ENCODE measurements around the gene DRC1.

The DRC1 gene

GRCh38 chr2:26483957-26484565, 82.3 kb downstream of the DRC1 start:
- H3K36me3 ChIP-seq (ENCODE audit: insufficient read depth, low read length) = no peaks in the 10 kb centered on the region
- no peaks in the 10 kb centered on the region for H3K9me3 ChIP-seq (ENCODE audit: low read depth, low read length)
- H3K27ac ChIP-seq = no peak overlapping the region
- no peak overlapping the region for H3K4me3 ChIP-seq
- no peak overlapping the region for H3K9ac ChIP-seq (ENCODE audit: insufficient read length)
- no peak for TF ChIP-seq EZH2 (IDR thresholded peaks at IDR 0.05)
- DNase-seq (ENCODE audit: low read depth, low spot score) = no peak

GRCh38 chr2:26484579-26484978, 82.9 kb downstream of the DRC1 start:
- H3K4me3 ChIP-seq = no peak overlapping the region
- no peak for DNase-seq (ENCODE audit: low read depth, low spot score)
- H3K9ac ChIP-seq (ENCODE audit: insufficient read length) = no peak overlapping the region
- H3K36me3 ChIP-seq (ENCODE audit: insufficient read depth, low read length) = no peaks in the 10 kb centered on the region
- TF ChIP-seq POLR2AphosphoS5 (IDR thresholded peaks at IDR 0.05; ENCODE audit: borderline replicate concordance, low read depth, low read length) (no peak), FOXP2 (optimal IDR thresholded peaks at IDR 0.05; ENCODE audit: control extremely low read depth, extremely low read length, insufficient read depth) (no peak)
- no peaks in the 10 kb centered on the region for H3K9me3 ChIP-seq (ENCODE audit: low read depth, low read length)
- no peak overlapping the region for H3K27ac ChIP-seq

- Histone ChIP-seq H3K36me3 (ENCODE audit: insufficient read depth, low read length) (no peaks in the 10 kb centered on the region), H3K9me3 (ENCODE audit: low read depth, low read length) (no peaks in the 10 kb centered on the region), H3K4me3 (no peak overlapping the region), H3K9ac (ENCODE audit: insufficient read length) (no peak overlapping the region), H3K27ac (no peak overlapping the region)
- DNase-seq (ENCODE audit: low read depth, low spot score) = no peak
- TF ChIP-seq POLR2AphosphoS5 (IDR thresholded peaks at IDR 0.05; ENCODE audit: borderline replicate concordance, low read depth, low read length) = no peak
- TF ChIP-seq FOXP2 (optimal IDR thresholded peaks at IDR 0.05; ENCODE audit: control extremely low read depth, extremely low read length, insufficient read depth) = no peak
- no peak for TF ChIP-seq EZH2 (IDR thresholded peaks at IDR 0.05)
Measured at GRCh38 chr2:26485099-26485498, 83.4 kb downstream of the DRC1 start.

GRCh38 chr2:26485725-26486418, 84.2 kb downstream of the DRC1 start:
- Histone ChIP-seq H3K9me3 (ENCODE audit: low read depth, low read length) (no peaks in the 10 kb centered on the region), H3K9ac (ENCODE audit: insufficient read length) (no peak overlapping the region), H3K4me3 (no peak overlapping the region), H3K36me3 (ENCODE audit: insufficient read depth, low read length) (no peaks in the 10 kb centered on the region), H3K27ac (no peak overlapping the region)
- TF ChIP-seq FOXP2 (optimal IDR thresholded peaks at IDR 0.05; ENCODE audit: control extremely low read depth, extremely low read length, insufficient read depth) = no peak
- TF ChIP-seq EZH2 (IDR thresholded peaks at IDR 0.05) = no peak
- DNase-seq (ENCODE audit: low read depth, low spot score) = no peak

- no peak overlapping the region for H3K9ac ChIP-seq (ENCODE audit: insufficient read length)
- H3K9me3 ChIP-seq (ENCODE audit: low read depth, low read length) = no peaks in the 10 kb centered on the region
- TF ChIP-seq FOXP2 (optimal IDR thresholded peaks at IDR 0.05; ENCODE audit: control extremely low read depth, extremely low read length, insufficient read depth) = no peak
- no peak for TF ChIP-seq EZH2 (IDR thresholded peaks at IDR 0.05)
- no peak overlapping the region for H3K27ac ChIP-seq
- H3K4me3 ChIP-seq = no peak overlapping the region
- DNase-seq (ENCODE audit: low read depth, low spot score) = no peak
- no peaks in the 10 kb centered on the region for H3K36me3 ChIP-seq (ENCODE audit: insufficient read depth, low read length)
Measured at GRCh38 chr2:26486789-26487188, 85.1 kb downstream of the DRC1 start.

DNA sequence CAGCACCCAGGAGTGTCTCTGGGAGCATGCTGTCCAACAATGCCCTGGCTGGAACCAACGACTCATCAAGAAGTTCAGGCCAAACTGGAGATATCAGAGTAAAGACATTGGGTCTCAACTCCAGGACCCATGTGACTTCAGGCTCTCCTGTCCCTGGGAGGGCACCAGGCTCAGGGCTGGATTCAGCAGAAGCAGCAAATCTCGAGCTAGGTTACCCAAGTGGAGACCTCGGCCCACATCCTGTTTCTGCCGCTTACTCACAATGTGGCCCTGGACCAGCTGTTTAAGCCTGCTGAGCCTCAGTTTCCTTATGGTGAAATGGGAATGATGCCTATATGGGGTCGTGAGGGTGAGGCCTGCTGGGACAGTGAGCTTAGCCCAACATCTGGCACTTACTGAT, 85.5 kb downstream of the DRC1 start:
- Histone ChIP-seq H3K9ac (ENCODE audit: insufficient read length) (no peak overlapping the region), H3K27ac (no peak overlapping the region), H3K9me3 (ENCODE audit: low read depth, low read length) (no peaks in the 10 kb centered on the region), H3K36me3 (ENCODE audit: insufficient read depth, low read length) (no peaks in the 10 kb centered on the region), H3K4me3 (no peak overlapping the region)
- no peak for TF ChIP-seq EZH2 (IDR thresholded peaks at IDR 0.05)
- TF ChIP-seq POLR2AphosphoS5 (IDR thresholded peaks at IDR 0.05; ENCODE audit: borderline replicate concordance, low read depth, low read length) = no peak
- TF ChIP-seq FOXP2 (optimal IDR thresholded peaks at IDR 0.05; ENCODE audit: control extremely low read depth, extremely low read length, insufficient read depth) = no peak
- DNase-seq (ENCODE audit: low read depth, low spot score) = no peak

DNA sequence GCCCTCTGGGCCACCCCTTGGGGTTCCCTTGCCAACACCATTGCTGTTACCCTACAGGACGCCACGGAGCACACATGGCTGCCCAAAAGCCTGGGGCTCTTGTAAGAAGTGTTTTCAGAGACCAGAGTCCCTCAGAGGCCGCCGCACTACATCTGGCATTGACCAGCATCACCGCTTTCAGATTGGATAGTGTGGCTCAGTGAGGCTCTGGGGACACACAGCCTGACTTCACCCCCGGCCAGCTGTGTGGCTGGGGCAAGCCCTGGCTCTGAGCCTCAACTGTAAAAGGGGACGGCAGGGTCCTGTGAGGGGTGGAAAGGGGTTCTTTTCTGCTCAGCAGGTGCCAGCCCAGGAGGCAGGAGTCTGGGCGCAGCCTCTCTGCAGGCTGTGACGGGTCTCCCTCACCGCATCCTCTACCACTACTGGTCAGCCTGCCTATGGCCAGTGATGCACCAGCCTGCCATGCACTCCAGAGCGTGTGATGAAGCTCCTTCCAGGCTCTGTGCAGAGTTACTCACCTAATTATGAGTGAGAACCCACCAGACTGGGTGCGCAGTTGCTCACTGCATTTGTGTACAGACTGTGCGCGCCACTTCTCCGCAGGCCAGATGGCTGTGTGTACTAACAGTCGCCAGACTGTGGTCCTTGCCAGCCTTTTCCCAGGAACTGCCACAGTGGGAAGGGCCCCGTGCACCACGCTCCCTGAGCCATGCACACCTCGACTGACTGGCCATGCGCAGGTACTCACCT, 86.9 kb downstream of the DRC1 start:
- Histone ChIP-seq H3K9ac (ENCODE audit: insufficient read length) (no peak overlapping the region), H3K36me3 (ENCODE audit: insufficient read depth, low read length) (no peaks in the 10 kb centered on the region), H3K4me3 (no peak overlapping the region), H3K9me3 (ENCODE audit: low read depth, low read length) (no peaks in the 10 kb centered on the region), H3K27ac (no peak overlapping the region)
- DNase-seq (ENCODE audit: low read depth, low spot score) = no peak
- TF ChIP-seq FOXP2 (optimal IDR thresholded peaks at IDR 0.05; ENCODE audit: control extremely low read depth, extremely low read length, insufficient read depth) = no peak
- TF ChIP-seq POLR2AphosphoS5 (IDR thresholded peaks at IDR 0.05; ENCODE audit: borderline replicate concordance, low read depth, low read length) = no peak
- no peak for TF ChIP-seq EZH2 (IDR thresholded peaks at IDR 0.05)

DNA sequence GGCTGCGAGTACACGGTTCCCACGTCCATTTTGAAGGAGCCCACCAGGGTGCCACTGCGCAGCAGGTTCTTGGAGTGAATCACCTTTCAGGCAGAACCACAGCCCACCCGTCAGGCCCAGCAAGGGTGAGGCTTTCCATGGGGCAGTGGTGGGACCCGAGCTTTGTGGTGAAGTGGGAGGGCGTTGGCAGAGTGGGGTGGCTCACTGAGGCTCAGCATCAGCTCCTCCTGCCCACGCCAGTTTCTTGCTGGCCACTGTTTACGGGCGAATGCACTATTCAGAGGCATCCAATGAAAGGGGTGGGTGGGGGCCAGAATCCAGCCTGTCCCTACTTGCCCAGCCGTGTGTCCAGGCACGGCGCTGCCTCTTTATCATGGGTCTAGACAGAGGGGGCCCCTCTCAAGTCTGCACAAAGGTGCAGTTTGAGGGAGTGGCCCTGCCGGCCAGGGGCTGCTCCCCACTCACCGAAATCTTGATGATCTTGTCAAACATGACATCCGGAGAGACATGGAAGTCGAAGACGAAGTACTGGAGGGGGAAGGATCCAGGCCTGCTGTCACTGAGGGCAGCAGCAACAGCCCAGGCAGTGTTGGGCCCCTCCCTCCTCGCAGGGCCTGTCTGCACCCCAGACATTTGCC, 87.6 kb downstream of the DRC1 start:
- H3K36me3 ChIP-seq (ENCODE audit: insufficient read depth, low read length) = no peaks in the 10 kb centered on the region
- TF ChIP-seq FOXP2 (optimal IDR thresholded peaks at IDR 0.05; ENCODE audit: control extremely low read depth, extremely low read length, insufficient read depth) (no peak), POLR2AphosphoS5 (IDR thresholded peaks at IDR 0.05; ENCODE audit: borderline replicate concordance, low read depth, low read length) (no peak), EZH2 (IDR thresholded peaks at IDR 0.05) (no peak)
- DNase-seq (ENCODE audit: low read depth, low spot score) = no peak
- no peak overlapping the region for H3K9ac ChIP-seq (ENCODE audit: insufficient read length)
- no peaks in the 10 kb centered on the region for H3K9me3 ChIP-seq (ENCODE audit: low read depth, low read length)
- no peak overlapping the region for H3K4me3 ChIP-seq
- H3K27ac ChIP-seq = no peak overlapping the region

Measured in SK-N-MC (cell line).